A549 (cell line): ENCODE results near the gene GABRA5. TPM values are rescaled to one million over a fixed set of nuclear protein-coding genes. Genes with fewer than 3 reads are reported as not detected.
A peak's percentile ranks its signal among the peaks of the same experiment; 100 is the strongest.

ENCODE experiments used
- ATAC-seq, 2 experiments: fragments of 200-7000 bp in 1 of 2; fragments of >200 bp in 1 of 2; cut with Nextera tagmentation in 1 of 2; cut with Tn5 transposase in 1 of 2; 3 replicates each; pipeline versions ENCODE4 v1.8.0 to v1.9.1; 2018 to 2020; ENCODE audit warnings: mild to moderate bottlenecking in 1 of 2, moderate library complexity in 1 of 2
- CTCF ChIA-PET: fragments of 300-600 bp; sonication (Branson Sonifier 250); formaldehyde crosslinking; extraction: SDS; loops from one replicate; lab custom pipeline; 2021; ENCODE audit warnings: antibody characterized with exemption, inconsistent platforms; lab: Yijun Ruan, JAX
- POLR2A ChIA-PET: fragments of 350-600 bp; formaldehyde crosslinking; extraction: SDS; loops from one replicate; lab custom pipeline; 2021; ENCODE audit warnings: antibody characterized with exemption, inconsistent platforms; lab: Yijun Ruan, JAX
- DNase-seq, 2 experiments: peaks; one replicate each; pipeline versions ENCODE4 v3.0.0 to v3.0.0-alpha.2; 2011 to 2016; ENCODE audit warnings: low read depth in 1 of 2, low spot score in 1 of 2
- FAIRE-seq: peaks from 2 replicates; lab custom pipeline; 2011; peaks lifted over from hg19 to GRCh38; lab: Jason Lieb, UNC
- H3K27ac ChIP-seq, 2 experiments: fragments of >200 bp; sonication (Bioruptor Twin); formaldehyde crosslinking; 3 replicates each; pipeline ENCODE4 v1.5.1; 2016 to 2017
- H3K4me1 ChIP-seq: fragments of >200 bp; sonication (Bioruptor Twin); formaldehyde crosslinking; 3 replicates; pipeline ENCODE4 v1.6.1; 2016
- H3K4me2 ChIP-seq: fragments of >200 bp; sonication (Bioruptor Twin); formaldehyde crosslinking; 3 replicates; pipeline ENCODE4 v1.6.1; 2016
- H3K4me3 ChIP-seq: fragments of >200 bp; sonication (Bioruptor Twin); formaldehyde crosslinking; 3 replicates; pipeline ENCODE4 v1.5.1; 2016
- H3K9me3 ChIP-seq: fragments of >200 bp; sonication (Bioruptor Twin); formaldehyde crosslinking; 3 replicates; pipeline ENCODE4 v1.6.1; 2016
- CBX8 ChIP-seq: fragments of 200-600 bp; sonication (generic); IDR thresholded peaks from 2 replicates; pipeline ENCODE4 v1.6.1; 2016
- CHD4 ChIP-seq: fragments of 200-600 bp; sonication (generic); IDR thresholded peaks from 2 replicates; pipeline ENCODE4 v1.6.1; 2016; ENCODE audit warnings: antibody characterized with exemption, mild to moderate bottlenecking, borderline replicate concordance
- CTCF ChIP-seq: fragments of >200 bp; sonication (Bioruptor Twin); formaldehyde crosslinking; IDR thresholded peaks from 3 replicates; pipeline ENCODE4 v1.5.1; 2016
- EHF ChIP-seq: fragments of 250-450 bp; sonication (Bioruptor Pico); IDR thresholded peaks from 2 replicates; pipeline ENCODE4 v1.5.0; 2020; ENCODE audit warnings: mild to moderate bottlenecking
- GATA3 ChIP-seq: IDR thresholded peaks from 2 replicates; pipeline ENCODE4 v1.6.1; 2012; ENCODE audit warnings: borderline replicate concordance
- HES2 ChIP-seq: fragments of >200 bp; sonication (Bioruptor Twin); formaldehyde crosslinking; IDR thresholded peaks from 2 replicates; pipeline ENCODE4 v1.6.1; 2016
- HEYL ChIP-seq: fragments of 250-450 bp; sonication (Bioruptor Pico); IDR thresholded peaks from 2 replicates; pipeline ENCODE4 v1.8.0; 2021; ENCODE audit warnings: mild to moderate bottlenecking, moderate library complexity
- JUN ChIP-seq, 2 experiments: fragments of >200 bp; sonication (Bioruptor Twin); formaldehyde crosslinking; IDR thresholded peaks; 2 replicates in 1 of 2; 3 replicates in 1 of 2; pipeline ENCODE4 v1.6.1; 2016 to 2017
- KDM1A ChIP-seq: fragments of 200-600 bp; sonication (generic); IDR thresholded peaks from 2 replicates; pipeline ENCODE4 v1.6.1; 2016; ENCODE audit warnings: low read depth, mild to moderate bottlenecking
- MAFK ChIP-seq: fragments of 450-650 bp; IDR thresholded peaks from 2 replicates; pipeline ENCODE4 v1.6.1; 2014; ENCODE audit not compliant: partially characterized antibody
- NFE2L2 ChIP-seq: fragments of 150-350 bp; conservative IDR thresholded peaks from 2 replicates; pipeline ENCODE4 v1.6.1; 2014; ENCODE audit warnings: low read length
- PHF8 ChIP-seq: fragments of 200-600 bp; sonication (generic); IDR thresholded peaks from 2 replicates; pipeline ENCODE4 v1.6.1; 2016; ENCODE audit warnings: low read depth, mild to moderate bottlenecking, antibody characterized with exemption, moderate library complexity, borderline replicate concordance
- RAD21 ChIP-seq, 2 experiments: fragments of >200 bp in 1 of 2; sonication (Bioruptor Twin) in 1 of 2; formaldehyde crosslinking in 1 of 2; IDR thresholded peaks in 1 of 2; conservative IDR thresholded peaks in 1 of 2; 2 replicates in 1 of 2; 3 replicates in 1 of 2; pipeline ENCODE4 v1.6.1; 2012 to 2018; ENCODE audit warnings: inconsistent platforms in 1 of 2
- SMC3 ChIP-seq: fragments of >200 bp; sonication (Bioruptor Twin); formaldehyde crosslinking; IDR thresholded peaks from 3 replicates; pipeline ENCODE4 v1.6.1; 2018; ENCODE audit warnings: inconsistent platforms
- TFCP2L1 ChIP-seq: fragments of 250-450 bp; sonication (Bioruptor Pico); IDR thresholded peaks from 2 replicates; pipeline ENCODE4 v1.5.0; 2021; ENCODE audit warnings: mild to moderate bottlenecking
- USF2 ChIP-seq: fragments of 450-650 bp; IDR thresholded peaks from 2 replicates; pipeline ENCODE4 v1.6.1; 2014; ENCODE audit warnings: antibody characterized with exemption
- ZC3H11A ChIP-seq: fragments of 450-650 bp; IDR thresholded peaks from 2 replicates; pipeline ENCODE4 v1.6.1; 2014; ENCODE audit warnings: antibody characterized with exemption, mild to moderate bottlenecking
- ZFP36 ChIP-seq: fragments of 450-650 bp; IDR thresholded peaks from 2 replicates; pipeline ENCODE4 v1.6.1; 2014; ENCODE audit warnings: borderline replicate concordance; ENCODE audit not compliant: partially characterized antibody
- ZNF302 ChIP-seq: fragments of 250-450 bp; sonication (Bioruptor Pico); IDR thresholded peaks from 2 replicates; pipeline ENCODE4 v1.9.0; 2021; ENCODE audit warnings: inconsistent platforms, mild to moderate bottlenecking, moderate library complexity
- WGBS: methylation state at CpG from one replicate; pipeline ENCODE4 v1.1.6; 2017; ENCODE audit errors: missing lambda C conversion rate; 5-methylcytosine and 5-hydroxymethylcytosine counted together
- polyA plus RNA-seq, 4 experiments: library from polyadenylated mRNA; depleted of rRNA in 3 of 4; stranded (reverse); fragments of >200 nt; fragmentation: RNase III in 1 of 4; extraction: RNeasy Plus Mini Kit Qiagen cat#74134 plus additional on column Dnase treatment in 1 of 4; gene quantifications; 2 replicates in 3 of 4; 3 replicates in 1 of 4; pipeline ENCODE4 v1.2.3, GENCODE V29; 2011 to 2017

GABRA5 gene
- polyA plus RNA-seq, 2 of the 4 experiments (the other 2 are of a cell fraction) = 89.1 to 91.7 TPM

GRCh38 chr15:26838742-26839460 lies 28.0 kb upstream of the GABRA5 start:
- 0 out of 3 replicates have a peak, but pooled peaks cover 3% of the 10 kb centered on the region for H3K4me1 ChIP-seq
- no peak for TF ChIP-seq TFCP2L1 (CRISPR knock-in tag)
- peak; percentile 57 for TF ChIP-seq SMC3
- peak; percentile 42 to 49 for TF ChIP-seq RAD21 (conservative IDR thresholded peaks at IDR 0.05 in 1 of 2, IDR thresholded peaks at IDR 0.05 in 1 of 2)
- peak; percentile 47 for TF ChIP-seq CTCF
- no peak for FAIRE-seq
- peak overlapping the region; percentile 48; the same call in 2 of the 3 replicates for H3K4me2 ChIP-seq
- ChIA-PET CTCF (interaction anchor here (0.6 to 1.8 kb wide), 17 partner anchors 8 to 1330 kb away, joined by 3 to 6 read pairs (median 3); no protein-coding TSS in a partner anchor), POLR2A (no interaction called here)
- ATAC-seq = peak; percentile 71 to 92; a peak in 4 of 6 replicates
- peaks cover 12% of the 10 kb centered on the region; the same call in 1 of the 3 replicates for H3K9me3 ChIP-seq
- 33% methylated on average over 25 of the region's 26 CpGs for WGBS
- H3K4me3 ChIP-seq = no peak overlapping the region
- peak; percentile 47 to 62 for DNase-seq
- 0 out of 6 replicates have a peak overlapping the region, but pooled peaks of 1 of the 2 experiments have one; percentile 9 for H3K27ac ChIP-seq

GRCh38 chr15:26841514-26841913 lies 25.3 kb upstream of the GABRA5 start:
- FAIRE-seq = no peak
- Histone ChIP-seq H3K4me2 (no peak overlapping the region), H3K4me1 (0 out of 3 replicates have a peak, but pooled peaks cover 3% of the 10 kb centered on the region), H3K9me3 (peaks cover 9% of the 10 kb centered on the region; the same call in 1 of the 3 replicates), H3K4me3 (no peak overlapping the region), H3K27ac (no peak overlapping the region)
- no peak for ATAC-seq
- no peak for TF ChIP-seq USF2
- no peak for DNase-seq
- POLR2A ChIA-PET = no interaction called here
- CTCF ChIA-PET = interaction anchor here (1.1 kb wide), 1 partner anchor 23 kb away, joined by 3 read pairs; no protein-coding TSS in a partner anchor
- WGBS = 60% methylated on average over 10 of the region's 10 CpGs

- WGBS = 57% methylated on average over 12 of the region's 12 CpGs
- ChIA-PET CTCF (interaction anchor here (1.1 kb wide), 1 partner anchor 22 kb away, joined by 3 read pairs; no protein-coding TSS in a partner anchor), POLR2A (no interaction called here)
- H3K9me3 ChIP-seq = 0 out of 3 replicates have a peak, but pooled peaks cover 4% of the 10 kb centered on the region
- no peak overlapping the region for H3K27ac ChIP-seq
- DNase-seq (no peak), FAIRE-seq (no peak), ATAC-seq (no peak)
- 0 out of 3 replicates have a peak, but pooled peaks cover 3% of the 10 kb centered on the region for H3K4me1 ChIP-seq
- no peak overlapping the region for H3K4me2 ChIP-seq
- TF ChIP-seq MAFK (no peak), EHF (CRISPR knock-in tag) (no peak), USF2 (no peak), ZFP36 (no peak), HEYL (no peak), JUN (IDR thresholded peaks at IDR 0.05) (no peak), CHD4 (no peak), PHF8 (no peak), GATA3 (no peak)
- no peak overlapping the region for H3K4me3 ChIP-seq
These were observed 24.9 kb upstream of the GABRA5 start for GRCh38 chr15:26841941-26842340.

- ChIA-PET CTCF (interaction anchor here (1.1 to 1.4 kb wide), 3 partner anchors 21 to 214 kb away, joined by 3 to 5 read pairs (median 3); no protein-coding TSS in a partner anchor), POLR2A (no interaction called here)
These were observed 24.5 kb upstream of the GABRA5 start for GRCh38 chr15:26842391-26842790.

More at GRCh38 chr15:26842391-26842790, 24.5 kb upstream of the GABRA5 start:
- Histone ChIP-seq H3K4me1 (0 out of 3 replicates have a peak, but pooled peaks cover 3% of the 10 kb centered on the region), H3K9me3 (0 out of 3 replicates have a peak, but pooled peaks cover under 1% of the 10 kb centered on the region), H3K4me3 (no peak overlapping the region), H3K27ac (peak overlapping the region in 1 of 2 experiments; percentile 14; a peak in 1 of 6 replicates), H3K4me2 (no peak overlapping the region)
- no peak for ATAC-seq
- DNase-seq = no peak
- FAIRE-seq = no peak
- TF ChIP-seq CBX8 = no peak
- TF ChIP-seq RAD21 (conservative IDR thresholded peaks at IDR 0.05 in 1 of 2, IDR thresholded peaks at IDR 0.05 in 1 of 2) = no peak
- no peak for TF ChIP-seq ZC3H11A
- TF ChIP-seq HEYL = no peak
- TF ChIP-seq ZNF302 (CRISPR knock-in tag) = no peak
- TF ChIP-seq KDM1A = no peak
- TF ChIP-seq HES2 = no peak
- TF ChIP-seq NFE2L2 = no peak
- WGBS = 74% methylated on average over 6 of the region's 11 CpGs
